ENCODE results near the gene CCDC70. TPM values are rescaled to one million over a fixed set of nuclear protein-coding genes. Genes with fewer than 3 reads are reported as not detected.

The CCDC70 gene
- total RNA-seq, 1 experiment from 2014 or later: not detected

GRCh38 chr13:51892657-51893056, 30.9 kb downstream of the CCDC70 start:
- Mint-ChIP-seq H3K9me3 (peaks cover 6% of the 10 kb centered on the region), H3K27ac (no peak overlapping the region), H3K4me1 (peaks cover 12% of the 10 kb centered on the region), H3K4me3 (no peak overlapping the region), H3K27me3 (ENCODE audit: low read depth) (no peaks in the 10 kb centered on the region), H3K36me3 (0 out of 2 replicates have a peak, but pooled peaks cover 3% of the 10 kb centered on the region)
- TF ChIP-seq TEAD4 (CRISPR knock-in tag; IDR thresholded peaks at IDR 0.05) (no peak), FOXJ3 (CRISPR knock-in tag; IDR thresholded peaks at IDR 0.05; ENCODE audit: borderline replicate concordance) (no peak), IRF2 (CRISPR knock-in tag; IDR thresholded peaks at IDR 0.05; ENCODE audit: borderline replicate concordance, low read depth) (no peak), ELF4 (CRISPR knock-in tag; IDR thresholded peaks at IDR 0.05; ENCODE audit: low read depth) (no peak), CBFB (CRISPR knock-in tag; IDR thresholded peaks at IDR 0.05; ENCODE audit: low read depth) (no peak), ZBTB43 (CRISPR knock-in tag; IDR thresholded peaks at IDR 0.05) (no peak), NR1H2 (CRISPR knock-in tag; IDR thresholded peaks at IDR 0.05) (no peak), ZNF671 (CRISPR knock-in tag; IDR thresholded peaks at IDR 0.05) (no peak), ESRRA (CRISPR knock-in tag; IDR thresholded peaks at IDR 0.05; ENCODE audit: borderline replicate concordance) (no peak), ATF3 (CRISPR knock-in tag; conservative IDR thresholded peaks at IDR 0.05) (no peak), NR3C1 (CRISPR knock-in tag; conservative IDR thresholded peaks at IDR 0.05; ENCODE audit: low read depth) (no peak), ARID4B (CRISPR knock-in tag; IDR thresholded peaks at IDR 0.05; ENCODE audit: borderline replicate concordance) (no peak)
- TF ChIP-seq, protein P1, sequence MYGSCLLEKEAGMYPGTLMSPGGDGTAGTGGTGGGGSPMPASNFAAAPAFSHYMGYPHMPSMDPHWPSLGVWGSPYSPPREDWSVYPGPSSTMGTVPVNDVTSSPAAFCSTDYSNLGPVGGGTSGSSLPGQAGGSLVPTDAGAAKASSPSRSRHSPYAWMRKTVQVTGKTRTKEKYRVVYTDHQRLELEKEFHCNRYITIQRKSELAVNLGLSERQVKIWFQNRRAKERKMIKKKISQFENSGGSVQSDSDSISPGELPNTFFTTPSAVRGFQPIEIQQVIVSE (CRISPR knock-in tag; IDR thresholded peaks at IDR 0.05; ENCODE audit: borderline replicate concordance): no peak
- TF ChIP-seq, protein P2, sequence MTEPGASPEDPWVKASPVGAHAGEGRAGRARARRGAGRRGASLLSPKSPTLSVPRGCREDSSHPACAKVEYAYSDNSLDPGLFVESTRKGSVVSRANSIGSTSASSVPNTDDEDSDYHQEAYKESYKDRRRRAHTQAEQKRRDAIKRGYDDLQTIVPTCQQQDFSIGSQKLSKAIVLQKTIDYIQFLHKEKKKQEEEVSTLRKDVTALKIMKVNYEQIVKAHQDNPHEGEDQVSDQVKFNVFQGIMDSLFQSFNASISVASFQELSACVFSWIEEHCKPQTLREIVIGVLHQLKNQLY (CRISPR knock-in tag; IDR thresholded peaks at IDR 0.05): no peak
- TF ChIP-seq, protein P3, sequence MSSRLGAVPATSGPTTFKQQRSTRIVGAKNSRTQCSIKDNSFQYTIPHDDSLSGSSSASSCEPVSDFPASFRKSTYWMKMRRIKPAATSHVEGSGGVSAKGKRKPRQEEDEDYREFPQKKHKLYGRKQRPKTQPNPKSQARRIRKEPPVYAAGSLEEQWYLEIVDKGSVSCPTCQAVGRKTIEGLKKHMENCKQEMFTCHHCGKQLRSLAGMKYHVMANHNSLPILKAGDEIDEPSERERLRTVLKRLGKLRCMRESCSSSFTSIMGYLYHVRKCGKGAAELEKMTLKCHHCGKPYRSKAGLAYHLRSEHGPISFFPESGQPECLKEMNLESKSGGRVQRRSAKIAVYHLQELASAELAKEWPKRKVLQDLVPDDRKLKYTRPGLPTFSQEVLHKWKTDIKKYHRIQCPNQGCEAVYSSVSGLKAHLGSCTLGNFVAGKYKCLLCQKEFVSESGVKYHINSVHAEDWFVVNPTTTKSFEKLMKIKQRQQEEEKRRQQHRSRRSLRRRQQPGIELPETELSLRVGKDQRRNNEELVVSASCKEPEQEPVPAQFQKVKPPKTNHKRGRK (CRISPR knock-in tag; IDR thresholded peaks at IDR 0.05; ENCODE audit: borderline replicate concordance): no peak
- DNase-seq (ENCODE audit: low spot score) (no peak), ATAC-seq (no peak)
- POLR2A ChIA-PET: interaction anchor here (0.5 kb wide), 1 partner anchor 70 kb away, joined by 3 read pairs; no protein-coding TSS in a partner anchor
- CTCF ChIA-PET: interaction anchor here (2.4 to 6.6 kb wide), 2 partner anchors 21 to 235 kb away, joined by 12 to 85 read pairs; partner anchors contain the start of gene NEK5

DNA sequence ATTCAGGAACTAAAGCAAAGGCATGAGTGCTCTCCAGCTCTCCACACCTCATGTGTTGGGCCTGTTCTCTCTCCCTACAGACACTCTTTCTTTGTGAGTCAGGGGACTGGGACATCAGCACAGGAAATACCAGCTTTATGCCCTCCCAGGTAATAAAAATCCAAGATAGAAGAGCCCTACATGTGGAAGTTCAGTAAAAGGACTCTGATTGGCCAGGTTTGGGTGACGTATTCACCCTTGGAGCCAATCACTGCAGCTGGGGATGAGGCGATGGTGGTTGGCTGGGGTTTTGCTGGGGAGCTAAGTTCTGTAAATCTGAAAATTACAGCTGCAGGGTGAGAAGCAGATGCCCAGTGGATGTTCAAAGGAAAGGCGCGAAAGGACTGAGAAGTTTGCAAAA, 32.5 kb downstream of the CCDC70 start:
- H3K36me3 Mint-ChIP-seq: 0 out of 2 replicates have a peak, but pooled peaks cover 3% of the 10 kb centered on the region
- H3K4me1 Mint-ChIP-seq: peaks cover 12% of the 10 kb centered on the region
- POLR2A ChIA-PET: no interaction called here
- H3K4me3 Mint-ChIP-seq: no peak overlapping the region
- no peak overlapping the region for H3K27ac Mint-ChIP-seq
- DNase-seq (ENCODE audit: low spot score): no peak
- peak; percentile 74 for ATAC-seq
- H3K9me3 Mint-ChIP-seq: peaks cover 4% of the 10 kb centered on the region
- CTCF ChIA-PET: interaction anchor here (0.7 to 6.6 kb wide), 7 partner anchors 18 to 234 kb away, joined by 3 to 85 read pairs (median 12); partner anchors contain the start of genes NEK5 and TMEM272
- H3K27me3 Mint-ChIP-seq (ENCODE audit: low read depth): no peaks in the 10 kb centered on the region
- TF ChIP-seq RORB (CRISPR knock-in tag; IDR thresholded peaks at IDR 0.05) (no peak), SMAD3 (CRISPR knock-in tag; IDR thresholded peaks at IDR 0.05; ENCODE audit: borderline replicate concordance) (no peak), ZNF671 (CRISPR knock-in tag; IDR thresholded peaks at IDR 0.05) (no peak), ZNF138 (CRISPR knock-in tag; conservative IDR thresholded peaks at IDR 0.05) (no peak), ZNF425 (CRISPR knock-in tag; conservative IDR thresholded peaks at IDR 0.05) (no peak), FOXK1 (CRISPR knock-in tag; IDR thresholded peaks at IDR 0.05) (no peak), ERG (CRISPR knock-in tag; IDR thresholded peaks at IDR 0.05) (no peak), NFYB (CRISPR knock-in tag; conservative IDR thresholded peaks at IDR 0.05; ENCODE audit: low read depth) (peak; percentile 71)

Measured in WTC11 (cell line).